GM10266 (cell line): ENCODE data around the gene DTNB.

Experiments
- DNase-seq: peaks from one replicate; pipeline ENCODE4 v3.0.0; 2012; ENCODE audit errors: extremely low spot score
- CTCF ChIP-seq: IDR thresholded peaks from 2 replicates; pipeline ENCODE4 v1.5.1; 2012; ENCODE audit warnings: mild to moderate bottlenecking, low read depth; ENCODE audit not compliant: control insufficient read depth, insufficient read depth; ENCODE audit errors: missing control alignments

The DTNB gene

GRCh38 chr2:25590921-25591505, 82.4 kb downstream of the DTNB start:
- no peak for TF ChIP-seq CTCF
- DNase-seq, result no peak

- DNase-seq, result no peak
Measured at GRCh38 chr2:25589676-25590205, 83.6 kb downstream of the DTNB start.

GRCh38 chr2:25588576-25588975, 84.8 kb downstream of the DTNB start:
- DNase-seq, result no peak

More at GRCh38 chr2:25589676-25590205, 83.6 kb downstream of the DTNB start:
- TF ChIP-seq CTCF, result no peak

GRCh38 chr2:25587361-25587760, 86.0 kb downstream of the DTNB start:
- TF ChIP-seq CTCF, result no peak
- DNase-seq, result peak; percentile 21

More at GRCh38 chr2:25588576-25588975, 84.8 kb downstream of the DTNB start:
- no peak for TF ChIP-seq CTCF

DNA sequence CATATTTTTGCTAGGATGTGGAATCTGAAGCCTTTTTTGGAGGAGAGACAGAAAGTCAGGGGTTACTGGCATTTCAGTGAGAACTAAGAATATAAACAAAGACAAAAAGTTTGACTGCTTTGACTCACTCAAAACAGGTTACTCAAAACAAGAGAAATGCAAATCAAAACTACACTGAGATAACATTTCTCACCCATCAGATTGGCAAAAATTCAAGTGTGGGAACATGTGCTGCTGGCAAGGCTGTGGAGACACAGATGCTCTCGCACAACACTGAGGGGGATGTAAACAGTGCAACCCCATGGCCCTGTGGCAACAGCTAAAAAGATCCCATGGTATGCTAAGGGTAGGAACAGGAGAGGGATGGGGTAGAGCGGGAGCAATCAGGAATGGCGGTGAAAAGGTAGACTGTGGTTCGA, 86.6 kb downstream of the DTNB start:
- no peak for TF ChIP-seq CTCF
- peak; percentile 46 for DNase-seq

- DNase-seq, result no peak
- no peak for TF ChIP-seq CTCF
Measured at GRCh38 chr2:25585189-25585588, 88.2 kb downstream of the DTNB start.

DNA sequence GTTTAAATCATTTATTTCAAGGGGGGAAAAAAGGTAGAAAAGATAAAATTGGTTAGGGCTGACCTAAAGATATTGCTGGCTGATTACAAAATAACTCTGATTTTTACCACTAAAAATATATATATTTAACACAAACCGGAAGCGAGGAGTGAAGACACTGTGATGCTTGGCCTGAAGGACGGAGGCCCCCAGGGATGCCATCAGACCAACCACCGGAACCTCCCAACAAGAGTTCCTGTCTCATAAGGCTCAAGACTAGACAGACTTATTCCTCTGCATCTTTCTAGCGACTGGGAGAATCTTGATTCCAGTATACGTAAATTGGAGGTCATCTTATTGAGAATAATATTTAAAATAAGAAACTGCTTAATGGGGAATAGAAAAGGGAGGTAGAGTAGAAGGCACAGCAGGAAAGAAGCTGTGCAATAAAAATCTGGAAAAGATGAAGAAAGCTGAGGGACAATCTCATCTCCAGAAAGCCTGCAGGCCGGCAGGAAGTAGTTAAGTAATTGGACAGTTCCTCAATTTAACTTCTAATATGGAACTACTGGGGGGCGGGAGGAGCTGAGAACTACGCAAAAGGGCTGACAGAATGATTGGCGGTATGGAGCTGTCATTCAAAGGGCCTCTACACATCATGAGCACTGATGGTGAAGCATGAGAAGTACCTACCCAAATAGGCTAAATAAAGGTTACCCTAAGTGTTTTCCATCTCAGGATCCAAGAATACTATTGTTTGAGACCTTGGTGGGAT, 91.1 kb downstream of the DTNB start:
- no peak for TF ChIP-seq CTCF
- DNase-seq, result no peak
